ENCODE results near the gene WNT7A. TPM values are rescaled to one million over a fixed set of nuclear protein-coding genes. Genes with fewer than 3 reads are reported as not detected.
"Not testable (repeated sequence)": the region's sequence is repeated elsewhere in the genome, so short reads cannot be mapped to it uniquely, and the experiment has no call there.

WNT7A gene
- polyA plus RNA-seq, 2 donors = 0.09 to 0.37 TPM

DNA sequence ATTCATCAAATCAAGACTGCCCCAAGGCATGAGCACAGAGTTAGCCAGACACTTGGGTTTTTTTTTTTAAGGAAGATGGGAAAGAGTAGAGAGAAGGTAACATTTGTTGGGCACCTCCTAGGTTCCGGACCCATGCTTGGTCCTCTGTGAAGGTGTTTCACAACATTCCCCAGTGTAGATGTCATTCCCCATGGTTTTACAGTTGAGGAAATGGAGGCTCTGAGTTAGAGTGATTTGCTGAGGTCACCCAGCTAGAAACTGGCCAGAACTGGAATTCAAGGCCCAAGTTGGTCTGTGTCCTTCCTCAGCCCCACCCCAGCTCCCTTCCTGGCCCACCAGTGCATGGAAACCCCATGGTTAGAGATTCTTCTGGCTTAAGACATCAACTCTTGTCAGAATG is 19.9 kb downstream of the WNT7A start:
- H3K4me1 ChIP-seq (ENCODE audit: control insufficient read depth in 2 of 2, insufficient read depth in 2 of 2, low read length in 1 of 2) = peaks cover 0 to 2% of the 10 kb centered on the region in 2 donors
- H3K4me3 ChIP-seq (ENCODE audit: low read depth in 1 of 2, low read length in 2 of 2) = no peak overlapping the region
- H3K27me3 ChIP-seq (ENCODE audit: control insufficient read depth in 1 of 2, insufficient read depth in 2 of 2, low read length in 2 of 2) = no peaks in the 10 kb centered on the region
- H3K36me3 ChIP-seq (ENCODE audit: control insufficient read depth in 2 of 2, insufficient read depth in 2 of 2, low read length in 1 of 2) = no peaks in the 10 kb centered on the region
- WGBS, 2 donors = 88 to 92% methylated on average over 1 of the region's 1 CpG
- no peak overlapping the region for H3K27ac ChIP-seq (ENCODE audit: low read depth in 2 of 2, low read length in 1 of 2)
- H3K9me3 ChIP-seq (ENCODE audit: control insufficient read depth in 2 of 2, insufficient read depth in 1 of 2, low read depth in 1 of 2, low read length in 1 of 2) = no peaks in the 10 kb centered on the region

DNA sequence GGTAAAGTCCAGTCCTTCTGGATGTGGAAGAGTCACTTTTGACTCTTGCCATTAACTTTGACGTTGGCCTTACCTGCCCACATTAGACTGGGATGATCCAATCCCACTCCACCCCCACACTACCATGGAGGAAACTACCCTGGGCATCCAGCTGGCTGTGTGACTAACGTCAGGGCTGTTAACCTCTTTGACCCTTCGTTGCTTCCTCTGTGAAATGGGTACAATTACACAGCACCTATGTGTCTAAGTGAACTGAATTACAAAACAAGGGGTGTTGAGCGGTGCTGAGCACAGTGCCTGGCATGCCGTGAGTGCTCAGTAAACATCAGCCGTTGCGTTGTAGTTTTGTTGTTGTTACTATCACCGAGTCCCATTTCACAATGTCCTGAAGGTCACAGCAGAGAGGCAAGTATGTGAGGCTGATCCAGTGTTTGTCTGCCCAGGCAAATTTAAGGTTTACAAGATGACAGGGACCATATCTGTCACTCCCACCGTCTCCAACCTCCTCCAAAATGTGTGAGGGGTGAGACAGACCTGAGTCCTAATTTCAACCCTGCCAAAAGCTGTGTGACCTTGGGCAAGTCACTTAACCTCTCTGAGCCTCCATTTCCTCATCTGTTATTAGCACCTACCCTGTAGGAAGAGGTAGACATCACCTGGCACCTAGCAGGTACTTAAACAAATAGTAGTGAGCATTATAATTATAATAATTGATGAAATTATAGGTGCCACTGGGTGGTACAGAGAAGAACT is 20.9 kb downstream of the WNT7A start:
- Histone ChIP-seq H3K9me3 (ENCODE audit: control insufficient read depth in 2 of 2, insufficient read depth in 1 of 2, low read depth in 1 of 2, low read length in 1 of 2) (no peaks in the 10 kb centered on the region), H3K27me3 (ENCODE audit: control insufficient read depth in 1 of 2, insufficient read depth in 2 of 2, low read length in 2 of 2) (no peaks in the 10 kb centered on the region), H3K4me3 (ENCODE audit: low read depth in 1 of 2, low read length in 2 of 2) (no peak overlapping the region), H3K36me3 (ENCODE audit: control insufficient read depth in 2 of 2, insufficient read depth in 2 of 2, low read length in 1 of 2) (no peaks in the 10 kb centered on the region), H3K4me1 (ENCODE audit: control insufficient read depth in 2 of 2, insufficient read depth in 2 of 2, low read length in 1 of 2) (peaks cover under 1 to 2% of the 10 kb centered on the region in 2 donors), H3K27ac (ENCODE audit: low read depth in 2 of 2, low read length in 1 of 2) (no peak overlapping the region)
- WGBS, 2 donors = 74 to 81% methylated on average over 9 of the region's 9 CpGs

DNA sequence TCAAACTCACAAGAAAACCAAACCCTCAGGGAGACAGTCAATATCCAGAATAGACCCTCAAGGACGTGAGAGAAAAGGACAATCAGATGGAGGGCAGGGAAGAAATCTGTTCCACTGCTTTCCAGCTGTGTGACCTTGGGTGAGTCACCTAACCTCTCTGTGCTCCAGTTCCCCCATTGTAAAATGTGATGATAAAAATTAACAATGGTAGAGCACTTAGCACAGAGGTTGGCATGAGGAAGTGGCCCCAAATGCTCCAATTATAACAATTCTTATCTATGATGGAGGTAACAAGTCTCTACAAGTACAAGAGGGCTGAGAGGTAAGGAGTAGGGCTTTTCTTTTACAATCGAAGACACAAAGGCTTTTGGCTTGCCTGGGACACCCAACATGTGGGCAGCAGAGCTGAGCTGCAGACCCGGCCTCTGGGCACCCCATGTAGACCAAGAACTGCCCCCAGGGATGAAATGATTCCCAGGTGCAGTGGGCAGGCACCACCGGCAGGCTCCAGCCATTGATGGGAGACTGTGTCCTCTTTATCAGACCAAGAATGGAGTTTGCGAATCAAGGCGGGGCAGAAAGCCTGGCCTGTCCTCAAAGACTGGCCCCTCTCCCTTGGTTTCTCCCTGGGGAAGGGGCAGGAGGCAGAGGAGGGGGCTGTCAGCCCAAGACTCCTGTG is 22.0 kb downstream of the WNT7A start:
- WGBS, 2 donors = 39 to 58% methylated on average over 6 of the region's 6 CpGs
- Histone ChIP-seq H3K36me3 (ENCODE audit: control insufficient read depth in 2 of 2, insufficient read depth in 2 of 2, low read length in 1 of 2) (no peaks in the 10 kb centered on the region), H3K9me3 (ENCODE audit: control insufficient read depth in 2 of 2, insufficient read depth in 1 of 2, low read depth in 1 of 2, low read length in 1 of 2) (no peaks in the 10 kb centered on the region), H3K4me3 (ENCODE audit: low read depth in 1 of 2, low read length in 2 of 2) (no peak overlapping the region), H3K4me1 (ENCODE audit: control insufficient read depth in 2 of 2, insufficient read depth in 2 of 2, low read length in 1 of 2) (peaks cover 2 to 11% of the 10 kb centered on the region in 2 donors), H3K27ac (ENCODE audit: low read depth in 2 of 2, low read length in 1 of 2) (no peak overlapping the region), H3K27me3 (ENCODE audit: control insufficient read depth in 1 of 2, insufficient read depth in 2 of 2, low read length in 2 of 2) (no peaks in the 10 kb centered on the region)

DNA sequence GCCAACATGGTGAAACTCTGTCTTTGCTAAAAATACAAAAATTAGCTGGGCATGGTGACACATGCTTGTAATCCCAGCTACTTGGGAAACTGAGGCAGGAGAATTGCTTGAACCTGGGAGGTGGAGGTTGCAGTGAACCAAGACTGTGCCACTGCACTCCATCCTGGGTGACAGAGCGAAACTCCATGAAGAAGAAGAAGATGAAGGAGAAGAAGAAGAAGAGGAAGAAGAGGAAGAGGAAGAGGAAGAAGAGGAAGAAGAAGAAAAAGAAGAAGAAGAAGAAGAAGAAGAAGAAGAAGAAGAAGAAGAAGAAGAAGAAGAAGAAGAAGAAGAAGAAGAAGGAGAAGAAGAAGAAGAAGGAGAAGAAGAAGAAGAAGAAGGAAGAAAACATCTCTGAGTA is 23.2 kb downstream of the WNT7A start:
- not testable (repeated sequence) for H3K27ac ChIP-seq (ENCODE audit: low read depth in 2 of 2, low read length in 1 of 2); H3K4me3 ChIP-seq (ENCODE audit: low read depth in 1 of 2, low read length in 2 of 2); H3K9me3 ChIP-seq (ENCODE audit: control insufficient read depth in 2 of 2, insufficient read depth in 1 of 2, low read depth in 1 of 2, low read length in 1 of 2); H3K27me3 ChIP-seq (ENCODE audit: control insufficient read depth in 1 of 2, insufficient read depth in 2 of 2, low read length in 2 of 2); H3K36me3 ChIP-seq (ENCODE audit: control insufficient read depth in 2 of 2, insufficient read depth in 2 of 2, low read length in 1 of 2)
- peaks cover 7 to 19% of the 10 kb centered on the region in 2 donors for H3K4me1 ChIP-seq (ENCODE audit: control insufficient read depth in 2 of 2, insufficient read depth in 2 of 2, low read length in 1 of 2)
- 95 to 96% methylated on average over 1 of the region's 1 CpG for WGBS, 2 donors

DNA sequence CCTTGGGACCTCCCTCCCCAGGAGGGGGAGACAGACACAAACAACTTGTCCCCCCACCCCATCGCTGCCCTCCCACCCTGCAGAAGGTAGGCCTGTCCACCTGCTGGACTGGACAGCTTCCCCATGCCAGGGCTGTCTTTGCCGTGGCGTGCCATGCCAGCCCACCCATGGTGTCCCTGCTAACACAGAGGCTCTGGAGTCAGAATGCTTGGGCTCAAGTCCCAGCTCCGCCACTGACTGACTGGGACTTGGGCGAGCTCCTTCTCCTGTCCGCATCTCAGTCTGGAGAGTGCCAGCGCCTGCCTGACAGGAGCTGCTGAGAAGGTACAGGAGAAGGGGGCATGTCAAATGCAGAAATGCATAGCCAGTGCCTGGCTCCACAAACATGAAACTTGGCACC is 23.9 kb downstream of the WNT7A start:
- 83 to 88% methylated on average over 7 of the region's 7 CpGs for WGBS, 2 donors
- Histone ChIP-seq H3K27me3 (ENCODE audit: control insufficient read depth in 1 of 2, insufficient read depth in 2 of 2, low read length in 2 of 2) (no peaks in the 10 kb centered on the region), H3K36me3 (ENCODE audit: control insufficient read depth in 2 of 2, insufficient read depth in 2 of 2, low read length in 1 of 2) (no peaks in the 10 kb centered on the region)

DNA sequence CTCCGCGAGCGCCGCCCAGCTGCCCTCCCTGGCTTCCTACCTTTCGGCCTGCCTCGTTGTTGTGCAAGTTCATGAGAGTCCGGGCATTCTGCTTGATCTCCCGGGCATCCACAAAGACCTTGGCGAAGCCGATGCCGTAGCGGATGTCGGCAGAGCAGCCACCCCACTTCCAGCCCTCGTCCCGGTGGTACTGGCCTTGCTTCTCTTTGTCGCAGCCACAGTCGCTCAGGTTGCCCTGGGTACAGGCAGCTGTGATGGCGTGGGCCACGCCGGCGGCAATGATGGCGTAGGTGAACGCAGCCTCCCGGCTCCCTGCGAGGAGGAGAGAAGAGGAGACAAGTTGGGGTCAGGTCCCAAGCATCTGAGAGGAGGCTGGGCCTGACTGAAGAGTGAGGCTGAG is 25.4 kb downstream of the WNT7A start:
- Histone ChIP-seq H3K36me3 (ENCODE audit: control insufficient read depth in 2 of 2, insufficient read depth in 2 of 2, low read length in 1 of 2) (no peaks in the 10 kb centered on the region), H3K4me3 (ENCODE audit: low read depth in 1 of 2, low read length in 2 of 2) (no peak overlapping the region), H3K9me3 (ENCODE audit: control insufficient read depth in 2 of 2, insufficient read depth in 1 of 2, low read depth in 1 of 2, low read length in 1 of 2) (no peaks in the 10 kb centered on the region), H3K27ac (ENCODE audit: low read depth in 2 of 2, low read length in 1 of 2) (no peak overlapping the region), H3K4me1 (ENCODE audit: control insufficient read depth in 2 of 2, insufficient read depth in 2 of 2, low read length in 1 of 2) (peaks cover 7 to 34% of the 10 kb centered on the region in 2 donors), H3K27me3 (ENCODE audit: control insufficient read depth in 1 of 2, insufficient read depth in 2 of 2, low read length in 2 of 2) (no peaks in the 10 kb centered on the region)
- 88 to 93% methylated on average over 25 of the region's 25 CpGs for WGBS, 2 donors

More for the DNA sequence above, 23.9 kb downstream of the WNT7A start:
- Histone ChIP-seq H3K9me3 (ENCODE audit: control insufficient read depth in 2 of 2, insufficient read depth in 1 of 2, low read depth in 1 of 2, low read length in 1 of 2) (no peaks in the 10 kb centered on the region), H3K4me3 (ENCODE audit: low read depth in 1 of 2, low read length in 2 of 2) (no peak overlapping the region), H3K4me1 (ENCODE audit: control insufficient read depth in 2 of 2, insufficient read depth in 2 of 2, low read length in 1 of 2) (peaks cover 7 to 21% of the 10 kb centered on the region in 2 donors), H3K27ac (ENCODE audit: low read depth in 2 of 2, low read length in 1 of 2) (no peak overlapping the region)

DNA sequence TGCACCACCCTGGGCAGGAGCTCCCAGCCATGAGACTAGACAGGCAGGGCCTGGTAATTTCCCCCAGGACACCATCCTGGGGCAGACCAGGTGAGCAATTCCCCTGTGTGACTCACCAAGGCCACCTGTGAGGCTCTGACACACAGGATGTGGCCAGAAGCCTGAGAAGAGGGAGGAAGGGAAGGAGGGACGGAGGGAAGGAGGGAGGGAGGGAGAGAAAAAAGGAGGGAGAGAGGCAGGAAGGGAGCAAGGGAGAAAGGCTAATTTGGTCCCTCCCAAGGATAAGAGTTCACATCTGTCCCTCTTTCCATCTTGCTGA is 25.9 kb downstream of the WNT7A start:
- 24 to 36% methylated on average over 1 of the region's 1 CpG for WGBS, 2 donors
- peaks cover 7 to 36% of the 10 kb centered on the region in 2 donors for H3K4me1 ChIP-seq (ENCODE audit: control insufficient read depth in 2 of 2, insufficient read depth in 2 of 2, low read length in 1 of 2)
- H3K27me3 ChIP-seq (ENCODE audit: control insufficient read depth in 1 of 2, insufficient read depth in 2 of 2, low read length in 2 of 2) = no peaks in the 10 kb centered on the region
- H3K9me3 ChIP-seq (ENCODE audit: control insufficient read depth in 2 of 2, insufficient read depth in 1 of 2, low read depth in 1 of 2, low read length in 1 of 2) = no peaks in the 10 kb centered on the region
- H3K36me3 ChIP-seq (ENCODE audit: control insufficient read depth in 2 of 2, insufficient read depth in 2 of 2, low read length in 1 of 2) = no peaks in the 10 kb centered on the region
- H3K4me3 ChIP-seq (ENCODE audit: low read depth in 1 of 2, low read length in 2 of 2) = no peak overlapping the region
- no peak overlapping the region for H3K27ac ChIP-seq (ENCODE audit: low read depth in 2 of 2, low read length in 1 of 2)

DNA sequence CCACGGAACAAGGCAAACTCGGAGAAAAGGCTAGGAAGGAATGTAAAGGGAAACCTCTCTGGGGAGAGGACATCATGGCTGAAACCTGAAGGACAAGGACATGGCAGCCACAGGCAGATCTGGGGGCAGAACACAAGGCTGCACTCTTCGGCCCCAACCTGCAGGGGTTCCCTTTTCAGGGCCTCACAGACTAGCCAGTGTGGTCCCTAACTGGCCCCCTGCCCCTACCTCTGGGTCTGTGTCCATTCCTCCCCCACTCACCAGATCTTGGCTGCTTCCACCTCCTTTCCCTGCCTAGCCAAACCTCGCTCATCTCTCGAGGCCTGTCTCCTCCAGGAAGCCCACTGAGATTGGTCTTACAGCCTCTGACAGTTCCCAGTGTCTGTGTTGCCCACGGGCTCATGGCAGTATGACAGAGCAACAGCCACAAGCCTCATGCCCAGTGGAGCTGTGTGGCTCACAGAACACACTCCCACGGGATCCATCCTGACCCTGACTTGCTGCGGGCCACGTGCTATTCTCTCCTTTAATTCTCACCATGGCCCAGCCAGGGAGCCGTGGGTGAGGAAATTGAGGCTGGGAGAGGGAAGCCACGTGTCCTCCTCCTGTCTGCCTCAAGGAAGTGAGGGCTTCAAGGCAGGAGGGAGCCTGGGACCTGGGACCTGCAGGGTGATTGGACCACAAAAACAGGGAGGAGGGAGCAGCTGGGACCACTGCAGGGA is 26.5 kb downstream of the WNT7A start:
- Histone ChIP-seq H3K27ac (ENCODE audit: low read depth in 2 of 2, low read length in 1 of 2) (no peak overlapping the region), H3K4me1 (ENCODE audit: control insufficient read depth in 2 of 2, insufficient read depth in 2 of 2, low read length in 1 of 2) (peaks cover 7 to 36% of the 10 kb centered on the region in 2 donors), H3K27me3 (ENCODE audit: control insufficient read depth in 1 of 2, insufficient read depth in 2 of 2, low read length in 2 of 2) (no peaks in the 10 kb centered on the region), H3K36me3 (ENCODE audit: control insufficient read depth in 2 of 2, insufficient read depth in 2 of 2, low read length in 1 of 2) (no peaks in the 10 kb centered on the region), H3K9me3 (ENCODE audit: control insufficient read depth in 2 of 2, insufficient read depth in 1 of 2, low read depth in 1 of 2, low read length in 1 of 2) (no peaks in the 10 kb centered on the region), H3K4me3 (ENCODE audit: low read depth in 1 of 2, low read length in 2 of 2) (no peak overlapping the region)
- 64 to 69% methylated on average over 11 of the region's 11 CpGs for WGBS, 2 donors

DNA sequence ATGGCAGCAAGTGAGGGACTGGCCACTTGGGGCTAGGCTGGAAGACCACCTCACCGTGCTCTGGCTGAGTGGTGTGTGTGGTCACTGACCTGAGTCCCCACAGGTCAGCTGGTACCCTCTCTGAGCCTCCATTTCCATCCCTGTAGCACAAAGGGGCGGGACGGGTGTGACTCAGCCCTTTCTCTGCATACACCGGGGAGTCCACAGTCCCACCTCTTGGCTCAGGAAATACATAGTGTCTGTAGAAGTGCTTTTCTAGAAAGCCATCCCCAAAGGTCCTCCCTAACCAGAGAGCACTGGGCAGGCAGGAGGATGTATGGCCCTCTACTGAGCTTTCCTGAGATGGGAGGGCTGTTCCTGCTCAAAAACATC is 27.2 kb downstream of the WNT7A start:
- 48 to 53% methylated on average over 4 of the region's 4 CpGs for WGBS, 2 donors
- H3K27ac ChIP-seq (ENCODE audit: low read depth in 2 of 2, low read length in 1 of 2) = no peak overlapping the region
- H3K9me3 ChIP-seq (ENCODE audit: control insufficient read depth in 2 of 2, insufficient read depth in 1 of 2, low read depth in 1 of 2, low read length in 1 of 2) = no peaks in the 10 kb centered on the region
- peaks cover 7 to 36% of the 10 kb centered on the region in 2 donors for H3K4me1 ChIP-seq (ENCODE audit: control insufficient read depth in 2 of 2, insufficient read depth in 2 of 2, low read length in 1 of 2)
- no peak overlapping the region for H3K4me3 ChIP-seq (ENCODE audit: low read depth in 1 of 2, low read length in 2 of 2)
- H3K36me3 ChIP-seq (ENCODE audit: control insufficient read depth in 2 of 2, insufficient read depth in 2 of 2, low read length in 1 of 2) = no peaks in the 10 kb centered on the region
- no peaks in the 10 kb centered on the region for H3K27me3 ChIP-seq (ENCODE audit: control insufficient read depth in 1 of 2, insufficient read depth in 2 of 2, low read length in 2 of 2)
